Myocyte (in vitro differentiated cells): ENCODE results near the gene PPP4R1. TPM values are rescaled to one million over a fixed set of nuclear protein-coding genes. Genes with fewer than 3 reads are reported as not detected.
A peak's percentile ranks its signal among the peaks of the same experiment; 100 is the strongest.
"Not testable (repeated sequence)": the region's sequence is repeated elsewhere in the genome, so short reads cannot be mapped to it uniquely, and the experiment has no call there.

Experiments used
- DNase-seq: peaks from one replicate; pipeline ENCODE4 v3.0.0-alpha.2; 2012; ENCODE audit warnings: low read depth
- polyA plus RNA-seq: library from polyadenylated mRNA; unstranded; fragments of >200 nt; gene quantifications from one replicate; pipeline ENCODE4 v1.2.1, GENCODE V29; 2012; ENCODE audit warnings: missing spikeins
- total RNA-seq: library from RNA; depleted of rRNA; stranded (reverse); fragments of >200 nt; gene quantifications from 2 replicates; pipeline ENCODE4 v1.2.3, GENCODE V29; 2014

Gene PPP4R1
- total RNA-seq = 66.9 and 79.8 TPM in 2 replicates
- polyA plus RNA-seq = 51.3 TPM

DNA sequence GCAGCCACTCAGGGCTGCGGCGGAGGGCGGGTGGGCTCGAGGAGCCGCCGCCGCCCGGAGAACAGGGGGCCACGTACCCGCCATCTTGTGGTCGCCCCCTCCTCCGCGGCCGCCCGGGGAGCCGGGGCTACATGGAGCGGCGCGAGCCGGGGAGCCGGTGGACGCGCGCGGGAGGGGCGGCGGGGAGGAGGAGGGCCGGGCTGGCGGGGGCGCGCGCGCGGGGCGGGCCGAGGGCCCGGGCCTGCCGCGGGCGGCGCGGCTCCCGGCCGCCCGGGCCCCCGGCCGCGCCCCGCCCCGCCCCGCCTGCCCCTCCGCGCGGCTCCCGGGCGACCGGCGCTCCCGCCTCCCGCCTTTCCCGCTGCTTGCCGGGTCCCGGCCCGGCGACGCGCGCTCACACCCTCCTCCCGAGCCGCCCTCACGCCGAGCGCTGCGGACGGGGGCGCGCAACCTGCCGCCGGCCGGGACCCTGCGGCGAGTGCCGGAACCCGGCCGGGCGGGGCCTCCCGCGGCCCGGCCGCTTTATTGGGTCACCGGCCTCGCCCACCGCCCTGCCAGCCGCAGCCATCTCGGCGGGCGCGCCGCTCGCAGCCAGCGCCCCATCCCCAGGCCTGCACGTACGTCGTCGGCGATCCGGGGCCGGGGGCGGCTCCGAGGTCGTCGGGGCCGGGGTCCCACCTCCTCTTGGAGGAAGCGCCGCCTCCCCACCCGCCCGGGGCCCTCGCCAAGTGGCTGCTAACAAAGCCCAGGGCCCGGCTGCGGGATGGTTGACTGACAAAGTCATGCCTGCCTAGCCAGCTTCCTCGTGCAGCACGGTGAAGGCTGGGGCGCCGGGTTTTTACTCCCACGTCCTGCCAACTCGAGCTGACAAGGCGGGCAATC lies at the start of gene PPP4R1:
Gene PPP4R1 (minus strand): TSS at position 159 of the 879 bp plus-strand sequence. CDS start 75 bp downstream, at position 84.
- DNase-seq = peak; percentile 83

DNA sequence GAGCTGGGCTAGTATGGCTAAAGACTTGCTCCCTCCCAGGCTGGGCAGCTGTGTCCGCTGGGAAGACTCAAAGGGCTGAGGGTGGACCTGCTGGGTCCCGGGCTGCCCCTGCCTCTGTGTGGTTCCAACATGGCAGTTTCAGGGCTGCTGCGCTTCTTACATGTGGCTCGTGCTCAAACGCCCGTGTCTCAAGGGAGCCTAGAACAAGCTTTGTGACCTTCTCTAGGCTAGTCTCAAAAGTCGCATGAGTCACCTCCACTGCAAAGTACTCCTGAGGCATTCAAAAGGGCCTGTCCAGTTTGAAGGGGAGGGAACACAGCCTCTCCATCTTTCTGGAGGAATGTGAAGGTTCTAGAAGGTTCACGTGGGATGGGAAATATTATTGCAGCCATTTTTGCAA lies 49.0 kb upstream of the PPP4R1 start:
- no peak for DNase-seq

DNA sequence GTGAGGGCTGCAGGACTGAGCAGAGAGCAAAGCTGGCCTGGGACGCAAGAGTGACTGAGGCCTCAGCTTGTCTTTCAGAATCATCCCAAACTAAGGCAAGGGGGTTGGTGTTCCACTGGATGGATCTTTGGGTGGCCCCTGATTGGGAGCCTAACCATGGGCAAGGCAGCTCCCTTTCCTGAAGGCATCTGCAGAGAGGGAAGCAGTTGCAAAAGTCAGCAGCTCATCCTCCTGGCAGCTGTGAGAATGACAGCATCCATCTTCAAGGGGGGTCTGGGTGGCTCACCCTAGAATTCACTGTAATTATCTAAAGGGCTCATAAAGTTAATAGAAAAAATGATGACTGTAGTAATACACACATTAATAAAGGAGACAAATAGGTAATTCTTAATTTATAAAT lies 47.2 kb upstream of the PPP4R1 start:
- DNase-seq = peak; percentile 18

- no peak for DNase-seq
Observed at GRCh38 chr18:9659499-9660375, 45.4 kb upstream of the PPP4R1 start.

DNA sequence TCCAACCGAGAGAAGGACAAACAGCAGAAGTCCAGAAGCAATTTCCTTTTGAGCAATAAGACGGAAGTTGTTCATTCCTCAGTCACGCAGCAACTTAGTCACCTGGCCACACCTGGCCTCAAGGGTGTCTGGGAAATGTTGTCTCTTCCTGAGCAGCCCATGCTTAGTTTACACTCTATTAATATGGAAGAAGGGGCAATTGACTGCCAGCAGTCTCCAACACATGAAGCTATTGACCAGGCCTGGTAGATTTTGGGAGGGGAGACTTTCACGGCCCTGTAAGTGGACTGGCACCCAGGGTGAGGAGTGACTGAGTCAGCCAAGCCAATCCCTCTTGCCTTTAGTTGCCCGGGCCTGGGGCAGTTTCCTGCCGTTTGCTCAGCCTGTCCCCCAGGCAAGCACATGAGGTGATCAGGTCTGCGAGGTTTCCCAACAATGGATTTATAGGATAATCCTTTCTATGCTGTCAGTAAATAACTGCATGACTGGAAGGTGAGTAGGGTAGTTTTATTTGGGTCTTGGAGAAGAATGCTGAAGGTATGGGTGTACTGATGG lies 43.8 kb upstream of the PPP4R1 start:
- no peak for DNase-seq

GRCh38 chr18:9655232-9655767 lies 40.9 kb upstream of the PPP4R1 start:
- DNase-seq = no peak

- DNase-seq = peak; percentile 81
Observed at GRCh38 chr18:9653390-9653789, 39.0 kb upstream of the PPP4R1 start.

- DNase-seq = no peak
Observed at GRCh38 chr18:9649164-9649540, 34.8 kb upstream of the PPP4R1 start.

GRCh38 chr18:9648431-9649163 lies 34.2 kb upstream of the PPP4R1 start:
- no peak for DNase-seq

- no peak for DNase-seq
Observed at GRCh38 chr18:9647496-9648323, 33.4 kb upstream of the PPP4R1 start.

- peak; percentile 90 for DNase-seq
Observed at GRCh38 chr18:9643549-9643948, 29.2 kb upstream of the PPP4R1 start.

DNA sequence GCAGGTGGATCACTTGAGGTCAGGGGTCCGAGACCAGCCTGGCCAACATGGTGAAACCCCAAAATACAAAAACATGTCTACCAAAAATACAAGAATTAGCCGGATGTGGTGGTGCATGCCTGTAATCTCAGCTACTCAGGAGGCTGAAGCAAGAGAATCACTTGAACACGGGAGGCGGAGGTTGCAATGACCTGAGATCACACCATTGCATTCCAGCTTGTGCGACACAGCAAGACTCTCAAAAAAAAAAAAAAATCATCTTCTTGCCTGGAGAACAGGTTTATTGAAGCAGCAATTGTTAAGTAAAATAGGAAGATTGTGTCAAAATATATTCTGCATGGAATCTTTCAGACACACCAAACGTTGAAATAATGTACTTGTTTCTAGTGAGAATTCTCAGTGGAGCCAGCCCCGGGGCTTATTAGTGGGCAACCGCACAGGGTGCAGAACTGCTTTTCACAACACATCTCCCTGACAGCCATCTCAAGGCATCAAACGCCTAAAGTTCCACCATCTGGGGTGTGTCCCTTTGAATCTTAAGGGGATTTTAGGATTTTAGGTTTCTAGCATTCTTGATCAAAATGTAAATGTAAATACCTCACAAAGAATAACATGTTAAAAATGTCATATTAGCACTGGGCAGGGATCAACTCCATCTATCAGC lies 28.6 kb upstream of the PPP4R1 start:
- DNase-seq = peak; percentile 46

DNA sequence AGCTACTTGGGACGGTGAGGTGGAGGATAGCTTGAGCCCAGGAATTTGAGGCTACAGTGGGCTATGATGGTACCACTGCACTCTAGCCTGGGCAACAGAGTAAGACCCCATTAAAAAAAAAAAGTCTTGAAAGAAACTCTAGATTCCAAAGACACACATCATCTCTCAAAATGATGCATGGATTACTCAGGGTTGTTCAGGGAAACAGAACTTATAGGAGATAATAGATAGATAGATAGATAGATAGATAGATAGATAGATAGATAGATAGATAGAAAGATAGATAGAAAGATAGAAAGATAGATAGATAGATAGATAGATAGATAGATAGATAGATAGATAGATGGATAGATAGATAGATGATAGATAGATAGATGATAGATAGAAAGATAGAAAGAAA lies 26.7 kb upstream of the PPP4R1 start:
- DNase-seq = not testable (repeated sequence)

GRCh38 chr18:9638886-9639285 lies 24.5 kb upstream of the PPP4R1 start:
- no peak for DNase-seq

GRCh38 chr18:9637036-9637767 lies 22.8 kb upstream of the PPP4R1 start:
- DNase-seq = no peak

DNA sequence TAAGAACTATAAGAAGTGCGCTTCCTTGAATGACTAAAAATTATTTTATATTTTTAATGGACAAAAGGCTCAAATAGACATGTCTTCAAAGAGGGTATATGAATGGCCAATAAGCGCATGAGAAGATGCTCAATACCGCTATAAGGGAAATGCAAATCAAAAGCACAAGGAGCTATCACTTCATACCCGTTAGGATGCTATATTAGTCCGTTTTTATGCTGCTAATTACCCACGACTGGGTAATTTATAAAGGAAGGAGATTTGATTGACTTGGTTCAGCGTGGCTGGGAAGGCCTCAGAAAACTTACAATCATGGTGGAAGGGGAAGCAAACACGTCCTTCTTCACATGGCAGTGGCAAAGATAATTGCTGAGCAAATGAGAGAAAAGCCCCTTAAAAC lies 20.5 kb upstream of the PPP4R1 start:
- DNase-seq = no peak

DNA sequence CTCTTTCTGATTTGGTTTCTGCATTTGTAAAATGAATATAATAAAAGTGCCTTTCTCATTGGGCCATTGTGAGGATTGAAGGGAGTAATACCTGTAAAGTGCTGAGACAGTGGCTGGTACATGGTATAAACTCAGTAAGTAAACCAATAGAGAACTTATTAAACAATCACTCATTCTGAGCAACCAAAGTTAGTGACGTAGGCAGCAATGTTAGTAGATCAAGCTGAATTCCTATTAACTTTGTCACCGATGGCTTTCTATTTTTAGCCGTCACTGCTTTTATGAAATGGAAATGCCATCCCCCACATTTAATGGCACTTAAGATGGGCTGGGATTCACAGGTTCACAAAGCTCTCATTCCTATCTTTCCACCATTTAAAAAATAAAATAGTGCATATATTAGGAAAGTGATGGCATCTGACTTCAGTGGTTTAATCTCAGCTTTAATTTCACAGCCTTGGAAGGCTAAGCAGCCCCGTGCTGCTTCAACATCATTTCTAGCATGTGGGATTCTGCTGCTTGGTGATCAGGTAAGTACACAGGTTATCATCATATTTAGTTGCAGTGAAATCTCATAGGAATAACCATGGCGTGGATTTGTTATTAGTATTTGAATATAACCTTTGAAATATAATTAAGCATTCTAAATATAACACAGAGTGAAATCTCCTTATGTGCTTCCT lies 17.6 kb upstream of the PPP4R1 start:
- DNase-seq = peak; percentile 64

DNA sequence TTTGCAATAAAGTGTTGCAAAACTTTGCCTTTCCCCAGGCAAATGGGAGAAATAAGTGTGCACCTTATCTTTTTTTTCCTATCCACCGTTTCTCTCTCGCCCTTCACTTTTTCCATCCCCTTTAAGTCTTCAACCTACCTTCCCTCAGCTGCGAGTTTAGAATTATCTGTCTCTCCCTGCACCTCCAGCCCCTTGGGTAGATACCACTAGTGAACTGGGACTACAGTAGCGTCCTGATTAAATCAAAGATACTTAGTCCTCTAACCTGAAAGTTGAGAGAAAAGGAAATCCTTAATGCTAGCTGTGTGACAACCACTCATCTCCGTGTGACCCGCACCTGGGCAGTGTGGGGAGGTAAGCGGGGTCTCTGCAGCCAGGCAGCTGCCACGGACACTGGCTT lies 16.1 kb upstream of the PPP4R1 start:
- no peak for DNase-seq
